ENCODE measurements around the gene EGR1.

The EGR1 gene

DNA sequence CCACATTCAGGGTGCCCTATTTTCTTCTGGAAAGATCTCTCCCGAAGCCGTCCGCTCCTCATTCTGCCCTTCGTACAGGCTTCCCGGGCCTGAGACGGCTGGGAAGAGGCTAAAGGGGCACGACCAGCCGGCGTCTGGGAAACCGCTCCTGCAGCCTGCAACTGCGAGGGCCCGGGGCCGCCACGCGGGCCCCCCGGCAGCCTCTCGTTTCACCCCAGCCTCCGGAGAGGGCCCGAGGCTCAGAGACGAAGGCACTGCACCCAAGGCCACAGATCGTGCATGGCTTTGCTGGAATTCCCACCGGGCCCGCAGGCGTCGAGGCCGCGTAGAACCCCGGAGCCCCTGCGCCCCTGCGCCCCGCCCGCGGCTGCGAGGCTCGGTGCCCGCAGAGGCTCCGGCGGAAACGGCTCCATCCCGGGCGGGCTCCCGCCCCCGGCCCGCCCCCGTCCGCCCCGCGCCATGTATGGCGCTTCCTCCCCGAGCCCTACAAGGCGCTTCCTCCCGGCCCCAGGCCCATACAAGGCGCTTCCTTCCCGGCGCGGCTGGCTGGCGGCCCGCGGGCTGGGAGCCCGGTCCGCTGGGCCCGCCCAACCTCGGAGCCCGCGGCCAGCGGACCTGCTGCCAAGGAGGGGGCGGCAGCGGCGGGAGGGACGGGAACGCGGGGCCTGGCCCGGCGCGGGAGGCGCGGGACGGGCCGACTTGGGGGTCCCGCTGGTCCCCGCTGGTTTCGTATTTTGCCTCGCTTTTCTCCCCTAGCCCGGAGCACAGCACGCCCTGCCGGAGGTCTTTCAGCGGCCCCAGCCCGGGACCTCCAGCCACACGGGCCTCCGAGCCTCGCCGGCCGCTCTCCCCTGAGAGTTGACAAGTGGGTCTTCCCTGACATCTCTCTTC lies 26.6 kb downstream of the EGR1 start:
- peak; percentile 84 for DNase-seq (ENCODE audit: extremely low read depth, low read depth)

DNA sequence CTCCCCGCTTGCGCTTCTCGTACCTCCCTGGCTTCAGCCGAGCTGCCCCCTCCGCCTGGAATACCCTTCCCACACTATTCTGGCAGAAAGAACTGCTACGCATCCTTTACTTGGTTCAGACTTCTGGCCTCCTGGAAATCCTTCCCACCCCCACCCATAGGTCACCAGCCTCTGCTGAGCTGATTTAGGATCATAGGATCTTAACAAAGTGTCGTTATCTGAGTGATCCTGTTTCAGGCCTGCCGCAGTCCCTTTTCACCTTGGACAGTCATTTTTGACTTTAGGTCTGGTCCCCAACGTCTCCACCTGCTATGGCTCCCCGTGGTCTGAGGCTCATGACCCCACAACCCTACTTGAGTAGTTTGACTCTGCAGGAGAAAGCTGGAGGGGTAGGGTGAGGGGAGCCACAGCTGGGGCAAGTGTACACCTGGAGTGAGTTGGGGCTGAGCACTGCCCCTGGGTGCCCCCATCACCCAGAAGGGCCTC lies 27.3 kb downstream of the EGR1 start:
- TF ChIP-seq, protein P1, sequence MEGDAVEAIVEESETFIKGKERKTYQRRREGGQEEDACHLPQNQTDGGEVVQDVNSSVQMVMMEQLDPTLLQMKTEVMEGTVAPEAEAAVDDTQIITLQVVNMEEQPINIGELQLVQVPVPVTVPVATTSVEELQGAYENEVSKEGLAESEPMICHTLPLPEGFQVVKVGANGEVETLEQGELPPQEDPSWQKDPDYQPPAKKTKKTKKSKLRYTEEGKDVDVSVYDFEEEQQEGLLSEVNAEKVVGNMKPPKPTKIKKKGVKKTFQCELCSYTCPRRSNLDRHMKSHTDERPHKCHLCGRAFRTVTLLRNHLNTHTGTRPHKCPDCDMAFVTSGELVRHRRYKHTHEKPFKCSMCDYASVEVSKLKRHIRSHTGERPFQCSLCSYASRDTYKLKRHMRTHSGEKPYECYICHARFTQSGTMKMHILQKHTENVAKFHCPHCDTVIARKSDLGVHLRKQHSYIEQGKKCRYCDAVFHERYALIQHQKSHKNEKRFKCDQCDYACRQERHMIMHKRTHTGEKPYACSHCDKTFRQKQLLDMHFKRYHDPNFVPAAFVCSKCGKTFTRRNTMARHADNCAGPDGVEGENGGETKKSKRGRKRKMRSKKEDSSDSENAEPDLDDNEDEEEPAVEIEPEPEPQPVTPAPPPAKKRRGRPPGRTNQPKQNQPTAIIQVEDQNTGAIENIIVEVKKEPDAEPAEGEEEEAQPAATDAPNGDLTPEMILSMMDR (IDR thresholded peaks at IDR 0.05; ENCODE audit: low read depth, low read length), result no peak
- DNase-seq (ENCODE audit: extremely low read depth, low read depth), result no peak

More for the DNA sequence above, 26.6 kb downstream of the EGR1 start:
- TF ChIP-seq, protein P1 (IDR thresholded peaks at IDR 0.05; ENCODE audit: low read depth, low read length), result no peak

DNA sequence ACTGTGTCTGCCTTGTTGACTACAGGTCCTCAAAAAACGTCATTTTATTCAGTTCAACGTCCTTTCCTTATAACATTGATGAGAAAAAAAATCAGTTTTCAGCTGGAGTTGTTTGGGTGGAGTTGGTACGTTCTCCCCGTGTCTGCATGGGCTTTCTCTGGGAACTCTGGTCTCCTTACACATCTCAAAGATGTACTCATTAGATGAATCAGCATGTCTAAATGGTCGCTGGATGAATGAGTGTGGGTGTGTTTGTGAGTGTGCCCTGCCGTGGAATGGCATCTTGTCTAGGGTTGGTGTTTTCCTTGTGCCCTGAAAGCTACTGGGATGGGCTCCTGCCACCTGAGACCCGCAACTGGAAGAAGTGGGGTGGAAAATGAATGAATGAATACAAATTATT lies 30.1 kb downstream of the EGR1 start:
- no peak for DNase-seq (ENCODE audit: extremely low read depth, low read depth)
- TF ChIP-seq, protein P1 (IDR thresholded peaks at IDR 0.05; ENCODE audit: low read depth, low read length), result no peak

DNA sequence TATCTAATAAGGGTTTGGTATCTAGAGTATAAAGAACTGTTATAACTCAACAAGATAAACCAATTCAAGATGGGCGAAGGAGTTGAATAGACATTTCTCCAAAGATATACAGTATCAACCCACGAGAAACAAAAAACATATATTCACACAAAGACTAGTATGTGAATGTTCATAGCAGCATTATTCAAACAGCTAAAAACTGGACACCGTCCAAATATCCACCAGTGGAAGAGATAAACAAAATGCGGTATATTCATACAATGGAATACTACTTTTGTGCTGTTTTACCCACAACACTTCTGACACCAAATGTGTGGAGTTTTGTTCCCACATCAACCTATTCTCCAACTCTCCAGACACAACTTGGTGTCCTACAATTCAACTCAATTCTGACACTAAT lies 33.1 kb downstream of the EGR1 start:
- TF ChIP-seq, protein P1 (IDR thresholded peaks at IDR 0.05; ENCODE audit: low read depth, low read length), result no peak
- DNase-seq (ENCODE audit: extremely low read depth, low read depth), result no peak

DNA sequence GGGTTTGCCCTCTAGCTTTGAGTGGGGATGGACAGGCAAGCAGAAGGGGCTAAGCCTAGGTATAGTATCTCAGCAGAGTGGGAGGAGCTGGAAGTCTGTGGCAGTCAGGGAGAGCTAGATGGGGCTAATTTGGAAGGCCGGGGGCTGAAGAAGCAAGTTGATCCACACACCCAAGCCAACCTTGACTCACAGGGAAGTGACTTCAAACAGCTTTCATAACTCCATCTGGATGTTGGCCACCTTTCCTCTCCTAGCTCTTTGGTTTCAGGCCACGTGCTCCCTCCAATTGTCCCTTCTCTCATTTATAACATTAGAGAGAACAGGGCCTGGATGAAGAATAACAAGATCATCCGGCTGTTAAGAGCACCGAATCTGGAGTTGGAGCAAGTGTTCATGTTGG lies 36.8 kb downstream of the EGR1 start:
- DNase-seq (ENCODE audit: extremely low read depth, low read depth), result no peak
- TF ChIP-seq, protein P1 (IDR thresholded peaks at IDR 0.05; ENCODE audit: low read depth, low read length), result no peak

DNA sequence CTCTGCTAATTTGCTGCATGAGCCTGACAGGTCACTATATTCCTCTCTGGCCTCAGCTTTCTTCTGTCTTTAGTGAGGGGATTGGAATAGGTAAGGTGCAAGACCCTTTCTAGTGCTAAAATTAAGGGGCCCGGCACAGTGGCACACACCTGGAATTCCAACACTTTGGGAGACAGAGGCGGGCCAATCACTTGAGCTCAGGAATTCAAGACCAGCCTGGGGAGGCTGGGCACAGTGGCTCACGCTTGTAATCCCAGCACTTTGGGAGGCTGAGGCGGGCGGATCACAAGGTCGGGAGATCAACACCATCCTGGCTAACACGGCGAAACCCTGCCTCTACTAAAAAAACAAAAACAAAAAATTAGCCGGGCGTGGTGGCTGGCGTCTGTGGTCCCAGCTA lies 37.2 kb downstream of the EGR1 start:
- TF ChIP-seq, protein P1 (IDR thresholded peaks at IDR 0.05; ENCODE audit: low read depth, low read length), result no peak
- DNase-seq (ENCODE audit: extremely low read depth, low read depth), result no peak

DNA sequence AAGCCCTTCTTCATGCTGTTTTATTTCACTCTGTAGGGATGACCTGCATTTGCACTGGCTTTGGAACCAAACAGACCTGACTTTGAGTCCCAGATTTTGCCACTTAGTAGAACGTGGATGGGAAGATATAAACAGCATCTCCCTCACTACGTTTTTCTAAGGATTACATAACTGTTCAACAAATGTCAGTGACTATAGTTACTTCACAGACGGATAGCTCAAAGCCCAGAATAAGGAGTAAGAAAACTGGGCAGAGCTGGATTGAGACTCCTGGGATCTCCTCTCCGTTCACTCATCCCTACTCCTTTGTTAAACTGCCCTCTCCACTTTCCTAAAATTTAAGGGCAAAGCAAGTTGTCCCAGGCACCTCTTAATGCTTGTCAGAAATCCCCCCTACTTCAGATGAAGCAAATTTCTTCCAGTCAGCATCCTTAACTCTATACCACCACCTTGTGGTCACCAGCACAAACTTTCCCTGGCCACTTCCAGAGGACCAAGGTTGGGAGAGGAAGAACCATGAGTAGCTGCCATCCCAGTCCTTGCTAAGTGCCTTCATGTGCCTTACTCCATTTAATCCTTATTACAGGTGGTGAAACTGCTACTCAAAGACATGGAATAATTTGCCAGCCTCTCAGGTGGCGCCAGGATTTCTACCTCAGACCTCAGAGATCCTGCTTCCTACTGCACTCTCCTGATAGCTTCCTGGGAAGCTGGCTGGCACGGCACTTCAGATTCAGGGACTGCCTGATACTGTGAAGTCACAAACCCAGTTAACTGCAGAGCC lies 38.4 kb downstream of the EGR1 start:
- TF ChIP-seq, protein P1 (IDR thresholded peaks at IDR 0.05; ENCODE audit: low read depth, low read length), result peak; percentile 83
- no peak for DNase-seq (ENCODE audit: extremely low read depth, low read depth)

Measured in AG09319 (cell line).